IMR-90 (cell line): ENCODE results near the gene SLC6A7. TPM values are rescaled to one million over a fixed set of nuclear protein-coding genes. Genes with fewer than 3 reads are reported as not detected.

Source experiments
- ATAC-seq: fragments of 200-7000 bp; cut with Tn5 transposase; 2 replicates; pipeline ENCODE4 v1.9.1; 2020; ENCODE audit warnings: low read depth, mild to moderate bottlenecking, moderate library complexity
- BruUV-seq: library from RNA; stranded (reverse); fragments of 400-500 nt; replicated peaks from 2 replicates; lab custom pipeline; 2021; lab: Mats Ljungman, UMichigan
- CTCF ChIA-PET: fragments of 300-600 bp; formaldehyde crosslinking; extraction: SDS; loops from one replicate; lab custom pipeline; 2021; ENCODE audit warnings: antibody characterized with exemption; lab: Yijun Ruan, JAX
- POLR2A ChIA-PET: fragments of 300-600 bp; sonication (Branson Sonifier 250); formaldehyde crosslinking; loops from one replicate; lab custom pipeline; 2022; ENCODE audit warnings: antibody characterized with exemption; ENCODE audit not compliant: unreplicated experiment; lab: Charles Lee
- DNase-seq: peaks from one replicate; pipeline ENCODE4 v3.0.0; 2013
- H2AFZ ChIP-seq: replicated peaks from 2 replicates; pipeline ENCODE3; 2013; ENCODE audit warnings: low read length, mild to moderate bottlenecking; ENCODE audit not compliant: poor library complexity
- H2AK5ac ChIP-seq: 2 replicates; pipeline ENCODE4 v1.6.1; 2013; ENCODE audit warnings: low read depth, low read length, inconsistent platforms
- H2AK9ac ChIP-seq: replicated peaks from 2 replicates; pipeline ENCODE3; 2013; ENCODE audit warnings: mild to moderate bottlenecking, low read depth, low read length, moderate library complexity; ENCODE audit not compliant: poor library complexity
- H2BK120ac ChIP-seq: 2 replicates; pipeline ENCODE4 v1.6.1; 2013; ENCODE audit warnings: low read depth, low read length, inconsistent platforms
- H2BK15ac ChIP-seq: 3 replicates; pipeline ENCODE4 v1.6.1; 2013; ENCODE audit warnings: low read depth, low read length, inconsistent platforms
- H2BK20ac ChIP-seq: 2 replicates; pipeline ENCODE4 v1.6.1; 2013; ENCODE audit warnings: low read depth, mild to moderate bottlenecking, inconsistent platforms, low read length, moderate library complexity
- H2BK5ac ChIP-seq: 2 replicates; pipeline ENCODE4 v1.6.1; 2013; ENCODE audit warnings: mild to moderate bottlenecking, low read depth, low read length, inconsistent platforms; ENCODE audit not compliant: poor library complexity, severe bottlenecking
- H3K14ac ChIP-seq: replicated peaks from 2 replicates; pipeline ENCODE4 v1.6.1; 2013; ENCODE audit warnings: low read depth, low read length, inconsistent platforms
- H3K18ac ChIP-seq: 2 replicates; pipeline ENCODE4 v1.6.1; 2013; ENCODE audit warnings: low read depth, low read length, control low read depth
- H3K23ac ChIP-seq: 2 replicates; pipeline ENCODE4 v1.6.1; 2013; ENCODE audit warnings: low read depth, low read length, inconsistent platforms
- H3K27ac ChIP-seq: 2 replicates; pipeline ENCODE4 v1.5.1; 2013; ENCODE audit warnings: mild to moderate bottlenecking, control low read depth, low read length; ENCODE audit not compliant: insufficient read depth
- H3K27me3 ChIP-seq: 2 replicates; pipeline ENCODE4 v1.6.1; 2013; ENCODE audit warnings: low read length; ENCODE audit not compliant: control insufficient read depth, insufficient read depth
- H3K36me3 ChIP-seq: 2 replicates; pipeline ENCODE4 v1.6.1; 2013; ENCODE audit warnings: low read length, mixed read lengths; ENCODE audit not compliant: control insufficient read depth, insufficient read depth
- H3K4ac ChIP-seq: 2 replicates; pipeline ENCODE4 v1.6.1; 2013; ENCODE audit warnings: low read depth, low read length, inconsistent platforms
- H3K4me1 ChIP-seq: 2 replicates; pipeline ENCODE4 v1.6.1; 2013; ENCODE audit warnings: low read length, mixed read lengths; ENCODE audit not compliant: control insufficient read depth, insufficient read depth
- H3K4me2 ChIP-seq: 2 replicates; pipeline ENCODE4 v1.6.1; 2013; ENCODE audit warnings: low read depth, mild to moderate bottlenecking, control low read depth, low read length, moderate library complexity
- H3K4me3 ChIP-seq: 2 replicates; pipeline ENCODE4 v1.5.1; 2013; ENCODE audit warnings: low read depth, mild to moderate bottlenecking, control low read depth, low read length, moderate library complexity; ENCODE audit not compliant: insufficient read depth
- H3K56ac ChIP-seq: 2 replicates; pipeline ENCODE4 v1.6.1; 2013; ENCODE audit warnings: low read length, inconsistent platforms; ENCODE audit not compliant: insufficient read depth; ENCODE audit errors: extremely low read depth
- H3K79me1 ChIP-seq, 2 experiments: 2 replicates each; pipeline ENCODE4 v1.6.1; 2013; ENCODE audit warnings: low read length in 2 of 2, inconsistent platforms in 1 of 2, low read depth in 1 of 2
- H3K9ac ChIP-seq: 2 replicates; pipeline ENCODE4 v1.6.1; 2013; ENCODE audit warnings: low read depth, low read length, control low read depth
- H3K9me1 ChIP-seq: 2 replicates; pipeline ENCODE4 v1.6.1; 2013; ENCODE audit warnings: low read length, inconsistent platforms; ENCODE audit not compliant: insufficient read depth
- H3K9me3 ChIP-seq: 2 replicates; pipeline ENCODE4 v1.6.1; 2013; ENCODE audit warnings: low read length; ENCODE audit not compliant: control insufficient read depth, insufficient read depth
- H4K20me1 ChIP-seq: 2 replicates; pipeline ENCODE4 v1.6.1; 2013; ENCODE audit warnings: low read length, inconsistent platforms; ENCODE audit not compliant: insufficient read depth
- H4K5ac ChIP-seq: 2 replicates; pipeline ENCODE4 v1.6.1; 2013; ENCODE audit warnings: mild to moderate bottlenecking, low read depth, low read length, control low read depth
- H4K8ac ChIP-seq, 2 experiments: 2 replicates each; pipeline ENCODE4 v1.6.1; 2013; ENCODE audit warnings: low read depth in 2 of 2, low read length in 2 of 2, control low read depth in 1 of 2, inconsistent platforms in 1 of 2
- H4K91ac ChIP-seq: 2 replicates; pipeline ENCODE4 v1.6.1; 2013; ENCODE audit warnings: low read depth, low read length, inconsistent platforms; ENCODE audit not compliant: insufficient read depth
- BHLHE40 ChIP-seq: fragments of 150-350 bp; IDR thresholded peaks from 2 replicates; pipeline ENCODE4 v1.6.1; 2016; ENCODE audit warnings: mild to moderate bottlenecking, low read depth, low read length
- MAZ ChIP-seq: IDR thresholded peaks from 2 replicates; pipeline ENCODE4 v1.6.1; 2012; ENCODE audit warnings: low read depth, mild to moderate bottlenecking, low read length, improper control_type of control experiment, moderate library complexity, borderline replicate concordance
- MXI1 ChIP-seq: IDR thresholded peaks from 2 replicates; pipeline ENCODE4 v1.6.1; 2012; ENCODE audit warnings: low read depth, mild to moderate bottlenecking, low read length, moderate library complexity, borderline replicate concordance
- NFE2L2 ChIP-seq: fragments of 150-350 bp; IDR thresholded peaks from 2 replicates; pipeline ENCODE4 v1.6.1; 2016; ENCODE audit warnings: low read depth, mild to moderate bottlenecking, low read length
- POLR2A ChIP-seq: IDR thresholded peaks from 2 replicates; pipeline ENCODE4 v1.6.1; 2012; ENCODE audit warnings: mild to moderate bottlenecking, low read depth, low read length
- RAD21 ChIP-seq: IDR thresholded peaks from 2 replicates; pipeline ENCODE4 v1.6.1; 2012; ENCODE audit warnings: low read length, improper control_type of control experiment
- RCOR1 ChIP-seq: IDR thresholded peaks from 2 replicates; pipeline ENCODE4 v1.6.1; 2012; ENCODE audit warnings: mild to moderate bottlenecking, low read length, improper control_type of control experiment; ENCODE audit not compliant: insufficient replicate concordance
- SMC3 ChIP-seq: fragments of 150-350 bp; IDR thresholded peaks from 2 replicates; pipeline ENCODE4 v1.6.1; 2016; ENCODE audit warnings: low read depth, mild to moderate bottlenecking, antibody characterized with exemption, low read length, moderate library complexity
- WGBS, 2 experiments: methylation state at CpG; one replicate each; pipeline versions ENCODE4 v1.1.5 to v1.1.7; 2013; ENCODE audit warnings: missing lambda C conversion rate in 2 of 2; ENCODE audit not compliant: insufficient read length in 1 of 2; ENCODE audit errors: extremely low coverage in 2 of 2; 5-methylcytosine and 5-hydroxymethylcytosine counted together
- dilution Hi-C: fragments of 300-500 bp; cut with HindIII; formaldehyde crosslinking; loops from one replicate; pipeline ENCODE4 v1.14.3; 2018; ENCODE audit warnings: low sequenced_read_pairs; ENCODE audit not compliant: unreplicated experiment
- in situ Hi-C: fragments of 300-500 bp; cut with MboI; formaldehyde crosslinking; loops from 3 replicates; pipeline ENCODE4 v1.14.3; 2019; ENCODE audit warnings: low sequenced_read_pairs, inconsistent platforms, mixed read lengths
- intact Hi-C: fragments of 100-400 bp; cut with micrococcal nuclease; formaldehyde crosslinking; loops from 2 replicates; pipeline ENCODE4 v1.10.0; 2022
- polyA plus RNA-seq, 3 experiments: library from polyadenylated mRNA; depleted of rRNA; stranded (reverse); fragments of >200 nt; gene quantifications; 2 replicates each; pipeline ENCODE4 v1.2.3, GENCODE V29; 2012; ENCODE audit warnings: low replicate concordance in 1 of 3
- total RNA-seq: library from RNA; depleted of rRNA; stranded (reverse); fragments of >200 nt; gene quantifications from 2 replicates; pipeline ENCODE4 v1.2.3, GENCODE V29; 2012

SLC6A7 gene
- total and polyA plus RNA-seq, 2 of the 4 experiments (the other 2 are of a cell fraction): under 0.01 TPM; not detected in 1

- Histone ChIP-seq H4K5ac (no peak overlapping the region), H3K18ac (no peak overlapping the region), H3K23ac (no peak overlapping the region), H2AK9ac (no peak overlapping the region), H3K9me1 (0 out of 2 replicates have a peak, but pooled peaks cover 3% of the 10 kb centered on the region), H3K14ac (no peak overlapping the region), H2BK5ac (no peak overlapping the region), H2BK20ac (no peak overlapping the region), H4K8ac (no peak overlapping the region), H3K9me3 (no peaks in the 10 kb centered on the region), H3K27ac (no peak overlapping the region), H3K4ac (no peak overlapping the region), H2AK5ac (no peak overlapping the region), H2BK15ac (no peak overlapping the region), H2BK120ac (no peak overlapping the region), H4K20me1 (no peaks in the 10 kb centered on the region), H2AFZ (no peak overlapping the region), H3K4me1 (peaks cover 6% of the 10 kb centered on the region; the same call in 1 of the 2 replicates), H4K91ac (no peak overlapping the region), H3K4me2 (no peak overlapping the region), H3K4me3 (no peak overlapping the region), H3K27me3 (peaks cover 24% of the 10 kb centered on the region), H3K9ac (no peak overlapping the region), H3K79me1 (peaks cover 0 to 6% of the 10 kb centered on the region in 2 experiments; a peak in 1 of 4 replicates), H3K56ac (no peak overlapping the region), H3K36me3 (no peaks in the 10 kb centered on the region)
- POLR2A ChIA-PET: no interaction called here
- WGBS, 2 experiments: 70% methylated on average over 12 of the region's 27 CpGs; no CpG with 5 or more reads in 1 of the 2 experiments
- intact Hi-C loops: no loop called here
- dilution Hi-C loops: no loop called here
- CTCF ChIA-PET: no interaction called here
- ATAC-seq: no peak
- in situ Hi-C loops: no loop called here
- no peak for DNase-seq
- TF ChIP-seq RAD21: no peak
- TF ChIP-seq SMC3: no peak
- no peak for TF ChIP-seq RCOR1
- no peak for TF ChIP-seq NFE2L2
- no peak for TF ChIP-seq BHLHE40
- TF ChIP-seq MXI1: no peak
- TF ChIP-seq POLR2A: no peak
- no peak for TF ChIP-seq MAZ
- BruUV-seq: no TSS peak
Observed at GRCh38 chr5:150166037-150166649, 23.7 kb upstream of the SLC6A7 start.
